ENCODE data around the gene PPP1R16B. TPM values are rescaled to one million over a fixed set of nuclear protein-coding genes. Genes with fewer than 3 reads are reported as not detected.

Gene PPP1R16B
- total RNA-seq, 2 donors from 2014 or later = 45.5 to 80.4 TPM

DNA sequence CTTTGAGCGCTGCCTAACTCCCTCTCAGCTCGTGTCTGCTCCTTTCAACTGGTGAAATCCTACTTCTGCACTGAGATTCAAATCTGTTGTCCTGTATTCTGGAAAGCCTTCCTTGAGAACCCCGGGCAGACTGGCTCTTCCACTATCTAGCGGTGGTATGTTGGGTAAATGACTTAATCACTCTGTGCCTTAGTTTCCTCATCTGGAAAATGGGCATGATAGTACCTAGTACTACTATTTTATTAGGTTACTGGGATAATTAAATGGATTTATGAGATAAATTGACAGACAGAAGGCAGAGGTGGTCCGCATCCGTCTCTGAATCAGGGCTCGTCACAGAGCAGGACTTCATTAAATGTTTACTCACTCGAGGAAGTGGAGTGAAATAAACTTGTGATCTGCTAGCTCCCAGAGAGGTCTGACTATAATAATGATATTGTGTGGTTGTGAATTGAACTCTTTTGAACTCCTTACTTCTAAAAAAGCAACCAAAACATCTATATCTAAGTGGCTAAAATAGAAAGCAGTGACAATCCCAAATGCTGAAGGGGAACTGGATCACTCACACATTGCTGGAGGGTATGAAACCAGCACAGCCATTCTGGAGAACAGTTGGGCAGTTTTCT, 26.6 kb downstream of the PPP1R16B start:
- Mint-ChIP-seq H3K36me3 (peaks cover 16 to 57% of the 10 kb centered on the region in 2 donors), H3K27ac (peak overlapping the region; percentile 75 to 89), H3K9me3 (no peaks in the 10 kb centered on the region)
- ATAC-seq = no peak
- DNase-seq (ENCODE audit: low spot score in 2 of 2) = no peak

DNA sequence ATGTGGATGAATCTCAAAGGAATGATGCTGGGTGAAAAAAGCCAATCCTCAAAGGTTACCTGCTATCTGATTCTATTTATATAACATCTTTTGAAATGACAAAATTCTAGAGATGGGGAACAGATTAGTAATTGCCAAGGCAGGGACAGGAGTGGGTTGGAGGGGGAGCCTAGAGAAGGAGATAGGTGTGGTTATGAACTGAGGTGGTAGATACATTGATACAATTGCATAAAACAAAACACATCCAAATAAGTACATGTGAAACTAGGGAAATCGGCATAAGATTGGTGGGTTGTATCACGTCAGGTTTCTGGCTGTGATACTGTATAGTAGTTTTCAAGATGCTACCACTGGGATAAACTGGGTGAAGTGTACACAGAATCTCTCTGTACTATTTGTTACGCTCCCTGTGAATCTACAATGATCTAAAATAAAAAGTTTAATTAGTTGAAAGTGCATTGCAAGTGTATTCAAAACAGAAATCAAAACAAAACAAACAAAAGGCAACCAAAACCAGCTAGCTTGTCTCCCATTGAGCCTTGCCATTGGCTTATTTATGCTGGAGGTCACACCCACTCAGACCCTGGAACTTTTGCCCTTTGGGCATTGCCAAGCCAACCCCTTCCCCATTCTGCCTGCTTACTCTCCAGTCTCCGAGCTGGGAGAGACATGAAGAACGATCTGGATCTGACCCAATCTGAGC, 27.8 kb downstream of the PPP1R16B start:
- H3K36me3 Mint-ChIP-seq = peaks cover 16 to 55% of the 10 kb centered on the region in 2 donors
- H3K27ac Mint-ChIP-seq = peak overlapping the region; percentile 11 to 89
- ATAC-seq = peak; percentile 75 to 93
- no peaks in the 10 kb centered on the region for H3K9me3 Mint-ChIP-seq
- no peak for DNase-seq (ENCODE audit: low spot score in 2 of 2)

DNA sequence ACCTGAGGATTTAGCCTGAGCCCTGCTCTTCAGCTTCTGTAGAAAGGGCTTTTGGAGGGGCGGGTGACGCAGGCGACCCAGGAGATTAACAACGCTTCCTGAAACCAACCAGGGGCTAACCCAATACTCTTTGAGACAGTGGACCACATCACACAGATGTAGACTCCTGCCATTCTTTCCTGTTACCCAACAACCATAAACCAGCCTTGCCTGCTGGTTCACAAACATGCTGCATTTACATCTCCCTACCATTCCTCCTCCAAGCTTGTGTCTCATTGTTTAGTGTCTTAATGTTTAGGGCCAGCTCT, 28.3 kb downstream of the PPP1R16B start:
- peak overlapping the region; percentile 11 to 89 for H3K27ac Mint-ChIP-seq
- ATAC-seq = peak; percentile 56 to 79
- no peaks in the 10 kb centered on the region for H3K9me3 Mint-ChIP-seq
- H3K36me3 Mint-ChIP-seq = peaks cover 16 to 57% of the 10 kb centered on the region in 2 donors
- no peak for DNase-seq (ENCODE audit: low spot score in 2 of 2)

DNA sequence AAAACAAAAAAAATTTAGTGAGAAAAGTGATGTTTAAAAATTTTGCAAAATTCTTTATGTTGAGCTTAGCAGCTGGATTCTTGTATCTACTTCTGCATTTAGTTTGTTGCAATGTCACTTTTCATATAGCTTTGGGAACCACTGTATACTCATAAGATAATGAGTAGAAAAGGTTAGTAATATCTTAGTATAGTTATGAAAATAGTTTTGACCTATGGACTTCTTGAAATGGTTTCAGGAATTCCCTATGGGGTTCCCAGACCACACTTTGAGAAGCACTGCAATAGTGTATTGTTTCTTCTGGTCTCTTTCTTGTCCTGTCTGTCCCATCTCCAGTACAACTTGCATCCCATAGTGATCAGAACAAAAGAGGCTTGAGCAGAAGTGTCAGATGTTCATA, 29.4 kb downstream of the PPP1R16B start:
- no peak overlapping the region for H3K27ac Mint-ChIP-seq
- H3K9me3 Mint-ChIP-seq = no peaks in the 10 kb centered on the region
- peaks cover 10 to 59% of the 10 kb centered on the region in 2 donors for H3K36me3 Mint-ChIP-seq
- DNase-seq (ENCODE audit: low spot score in 2 of 2) = no peak
- peak in 1 of 2 donors; percentile 15 for ATAC-seq

DNA sequence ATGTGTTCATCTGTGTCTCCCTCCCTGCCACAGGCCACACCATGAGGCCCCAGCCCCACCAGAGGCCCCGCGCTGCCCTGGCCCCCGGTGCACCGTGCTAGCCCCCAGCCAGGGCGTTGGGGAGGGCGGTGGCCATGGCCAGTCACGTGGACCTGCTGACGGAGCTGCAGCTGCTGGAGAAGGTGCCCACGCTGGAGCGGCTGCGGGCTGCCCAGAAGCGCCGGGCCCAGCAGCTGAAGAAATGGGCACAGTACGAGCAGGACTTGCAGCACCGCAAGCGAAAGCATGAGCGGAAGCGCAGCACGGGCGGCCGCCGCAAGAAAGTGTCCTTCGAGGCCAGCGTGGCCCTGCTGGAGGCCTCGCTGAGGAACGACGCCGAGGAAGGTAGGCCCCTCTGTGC, 30.3 kb downstream of the PPP1R16B start:
- DNase-seq (ENCODE audit: low spot score in 2 of 2) (no peak), ATAC-seq (no peak)
- H3K27ac Mint-ChIP-seq = no peak overlapping the region
- H3K36me3 Mint-ChIP-seq = peaks cover 10 to 50% of the 10 kb centered on the region in 2 donors
- H3K9me3 Mint-ChIP-seq = no peaks in the 10 kb centered on the region

DNA sequence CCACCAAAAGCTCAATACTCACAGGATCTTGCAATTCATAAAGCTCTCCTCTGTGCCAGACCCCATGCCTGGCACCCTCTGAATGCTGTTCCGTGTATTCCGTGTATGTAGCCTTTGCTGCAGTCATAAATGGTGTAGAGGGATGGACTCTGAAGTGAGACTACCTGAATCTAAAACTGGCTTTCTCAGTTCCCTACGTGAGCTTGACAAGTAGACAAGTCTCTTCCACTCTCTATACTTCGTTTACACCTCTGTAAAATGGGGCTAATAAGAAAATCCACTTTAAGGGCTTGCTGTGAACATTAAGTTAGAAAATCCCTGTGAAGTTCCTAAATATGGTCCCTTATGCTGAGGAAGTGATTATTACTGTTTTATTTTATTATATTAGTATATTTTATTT, 31.5 kb downstream of the PPP1R16B start:
- ATAC-seq (no peak), DNase-seq (ENCODE audit: low spot score in 2 of 2) (no peak)
- no peak overlapping the region for H3K27ac Mint-ChIP-seq

DNA sequence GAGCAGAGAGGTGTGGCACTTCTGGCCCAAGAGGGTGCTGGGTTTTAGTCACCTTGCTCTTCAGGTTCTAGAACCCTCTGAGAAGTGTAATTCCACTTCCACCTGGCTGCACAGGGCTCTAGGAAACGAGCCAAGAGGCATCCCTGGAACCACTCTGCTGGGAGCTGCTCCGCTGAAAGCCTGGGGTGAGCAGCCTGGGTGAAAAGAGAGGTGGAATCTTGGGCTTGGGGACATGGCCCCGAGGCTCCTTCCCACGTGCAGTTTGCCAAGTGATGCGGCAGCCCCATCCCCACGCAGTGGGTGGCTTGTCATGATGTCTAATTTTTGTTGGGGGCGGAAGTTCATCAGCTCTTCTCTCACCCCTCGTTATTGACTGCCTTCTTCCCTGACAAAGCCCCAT, 32.8 kb downstream of the PPP1R16B start:
- no peak for DNase-seq (ENCODE audit: low spot score in 2 of 2)
- no peaks in the 10 kb centered on the region for H3K9me3 Mint-ChIP-seq
- peak overlapping the region in 1 of 2 donors; percentile 25 for H3K27ac Mint-ChIP-seq
- peaks cover 4 to 40% of the 10 kb centered on the region in 2 donors for H3K36me3 Mint-ChIP-seq
- ATAC-seq = no peak

More for the DNA sequence above, 31.5 kb downstream of the PPP1R16B start:
- Mint-ChIP-seq H3K36me3 (peaks cover 7 to 45% of the 10 kb centered on the region in 2 donors), H3K9me3 (no peaks in the 10 kb centered on the region)

DNA sequence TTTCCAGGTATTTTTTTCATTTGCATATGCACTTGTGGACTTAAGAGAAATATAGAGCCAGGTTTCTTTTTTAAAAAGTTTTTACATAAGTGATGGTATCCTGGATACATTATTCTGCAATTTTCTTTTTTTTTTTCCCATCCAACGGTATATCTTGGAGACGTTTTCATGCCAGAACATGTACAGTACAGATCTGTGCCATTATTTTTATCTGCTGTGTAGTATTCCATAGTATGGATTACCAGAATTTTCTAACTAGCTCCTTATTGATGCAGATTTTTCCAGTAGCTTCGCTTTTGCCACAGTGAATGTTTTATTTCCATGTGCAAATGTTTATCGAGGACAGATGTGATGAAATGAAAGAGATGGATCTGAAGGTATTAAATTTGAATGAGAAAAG, 34.1 kb downstream of the PPP1R16B start:
- ATAC-seq (no peak), DNase-seq (ENCODE audit: low spot score in 2 of 2) (no peak)
- peak overlapping the region; percentile 48 to 75 for H3K27ac Mint-ChIP-seq
- peaks cover 4 to 40% of the 10 kb centered on the region in 2 donors for H3K36me3 Mint-ChIP-seq
- H3K9me3 Mint-ChIP-seq = no peaks in the 10 kb centered on the region

DNA sequence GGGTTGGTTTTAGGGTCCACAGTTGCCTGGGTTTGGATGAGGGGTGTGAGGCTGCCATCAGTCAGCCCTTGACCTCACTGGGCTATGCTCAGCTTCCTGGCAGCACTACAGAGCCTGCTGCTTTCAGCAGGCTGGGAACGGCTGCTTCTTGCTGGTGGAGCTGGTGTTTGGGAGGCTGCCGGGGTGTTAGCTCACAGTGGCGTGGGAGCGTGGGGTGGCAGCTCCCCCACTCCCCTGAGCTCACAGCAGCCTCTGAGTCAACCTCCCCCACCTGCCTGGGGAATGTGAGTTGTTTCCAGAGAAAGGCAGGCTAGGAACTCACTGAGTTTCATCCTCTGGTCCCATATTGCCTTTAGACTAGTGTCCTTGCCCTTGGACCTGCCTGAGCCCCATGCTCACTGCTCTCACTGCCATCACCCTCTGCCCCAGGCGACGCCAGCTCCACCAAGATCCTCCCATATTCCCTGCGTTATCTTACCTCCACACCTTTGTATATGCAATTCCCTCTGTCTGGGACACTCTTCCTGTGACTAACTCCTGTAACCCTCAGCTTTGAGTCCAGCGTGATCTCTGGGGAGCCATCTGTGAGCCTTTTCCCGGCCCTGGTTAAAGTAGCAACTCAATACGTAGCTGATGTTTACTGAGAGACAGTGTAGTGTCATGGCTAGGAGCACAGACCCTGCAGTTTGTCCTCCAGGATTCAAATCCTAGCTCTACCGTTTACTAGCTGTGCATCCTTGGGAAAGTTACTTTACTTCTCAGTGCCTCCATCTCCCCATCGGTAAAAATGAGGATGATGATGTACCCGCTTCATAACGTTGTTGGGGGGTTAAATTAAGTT, 34.8 kb downstream of the PPP1R16B start:
- H3K27ac Mint-ChIP-seq = peak overlapping the region; percentile 75 to 87
- peak in 1 of 2 donors; percentile 19 for ATAC-seq
- DNase-seq (ENCODE audit: low spot score in 2 of 2) = no peak
- H3K36me3 Mint-ChIP-seq = peaks cover 4 to 42% of the 10 kb centered on the region in 2 donors
- peaks cover 0 to under 1% of the 10 kb centered on the region in 2 donors for H3K9me3 Mint-ChIP-seq

DNA sequence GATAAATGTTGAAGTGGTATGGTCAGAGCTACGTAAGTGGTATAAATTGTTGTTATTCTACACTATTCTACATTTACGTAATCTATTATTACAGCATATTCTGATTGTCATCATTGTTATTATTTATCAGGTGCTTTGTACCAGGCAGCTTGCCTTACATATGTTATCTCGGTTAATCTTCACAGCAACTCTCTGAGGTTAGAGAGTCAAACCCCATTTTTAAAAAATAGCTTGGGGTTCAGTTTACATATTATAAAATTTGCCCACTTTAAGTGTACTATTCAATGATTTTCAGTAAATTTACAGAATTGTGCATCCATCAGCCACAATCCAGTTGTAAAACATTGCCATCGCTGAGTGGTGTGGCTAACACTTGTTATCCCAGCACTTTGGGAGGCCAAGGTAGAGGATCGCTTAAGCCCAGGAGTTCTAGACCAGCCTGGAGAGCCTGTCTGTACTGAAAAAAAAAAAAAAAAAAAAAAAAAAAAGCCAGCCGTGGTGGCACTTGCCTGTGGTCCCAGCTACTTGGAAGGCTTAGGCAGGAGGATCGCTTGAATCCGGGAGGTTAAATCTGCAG, 35.5 kb downstream of the PPP1R16B start:
- no peak for ATAC-seq
- Mint-ChIP-seq H3K36me3 (peaks cover 11 to 48% of the 10 kb centered on the region in 2 donors), H3K27ac (peak overlapping the region; percentile 87 to 89), H3K9me3 (peaks cover 3 to 4% of the 10 kb centered on the region in 2 donors)
- no peak for DNase-seq (ENCODE audit: low spot score in 2 of 2)

DNA sequence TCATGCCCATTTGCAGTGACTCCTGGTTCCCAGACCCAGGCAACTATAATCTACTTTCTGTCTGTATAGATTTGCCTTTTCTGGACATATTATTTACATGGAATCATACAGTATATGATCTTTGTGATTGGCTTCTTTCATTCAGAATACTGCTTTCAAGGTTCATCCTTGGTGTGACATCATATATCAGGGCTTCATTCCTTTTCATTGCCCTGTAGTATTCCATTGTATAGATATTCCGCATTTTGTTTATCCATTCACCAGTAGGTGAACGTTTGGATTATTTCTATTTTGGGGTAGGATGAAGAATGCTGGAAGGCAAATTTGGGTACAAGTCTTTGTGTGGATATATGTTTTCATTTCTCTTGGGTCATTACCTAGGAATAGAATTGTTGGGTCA, 36.1 kb downstream of the PPP1R16B start:
- peaks cover 3 to 6% of the 10 kb centered on the region in 2 donors for H3K9me3 Mint-ChIP-seq
- ATAC-seq (no peak), DNase-seq (ENCODE audit: low spot score in 2 of 2) (no peak)
- H3K27ac Mint-ChIP-seq = peak overlapping the region; percentile 89 to 95
- peaks cover 13 to 47% of the 10 kb centered on the region in 2 donors for H3K36me3 Mint-ChIP-seq

DNA sequence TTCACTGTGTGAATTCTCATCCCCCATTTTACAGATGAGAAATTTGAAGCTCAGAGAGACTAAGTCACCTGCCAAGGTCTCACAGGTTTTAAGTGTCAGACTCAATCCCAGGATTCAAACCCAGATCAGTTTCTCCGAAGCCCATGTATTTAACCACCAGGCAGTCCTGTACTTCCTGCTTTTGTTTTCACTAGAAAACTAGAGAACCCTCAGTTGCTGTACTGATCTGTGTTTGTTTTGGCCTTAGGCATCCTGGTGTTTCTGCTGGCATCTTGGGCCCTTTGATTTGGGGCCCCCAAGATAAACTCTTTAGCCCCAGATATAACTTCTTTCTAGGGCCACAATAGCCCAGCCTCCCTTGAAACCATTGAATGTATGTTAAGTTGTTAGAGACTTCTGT, 36.5 kb downstream of the PPP1R16B start:
- ATAC-seq (peak; percentile 2 to 38), DNase-seq (ENCODE audit: low spot score in 2 of 2) (no peak)
- Mint-ChIP-seq H3K36me3 (peaks cover 9 to 47% of the 10 kb centered on the region in 2 donors), H3K27ac (peak overlapping the region; percentile 89 to 95), H3K9me3 (peaks cover 3 to 6% of the 10 kb centered on the region in 2 donors)

DNA sequence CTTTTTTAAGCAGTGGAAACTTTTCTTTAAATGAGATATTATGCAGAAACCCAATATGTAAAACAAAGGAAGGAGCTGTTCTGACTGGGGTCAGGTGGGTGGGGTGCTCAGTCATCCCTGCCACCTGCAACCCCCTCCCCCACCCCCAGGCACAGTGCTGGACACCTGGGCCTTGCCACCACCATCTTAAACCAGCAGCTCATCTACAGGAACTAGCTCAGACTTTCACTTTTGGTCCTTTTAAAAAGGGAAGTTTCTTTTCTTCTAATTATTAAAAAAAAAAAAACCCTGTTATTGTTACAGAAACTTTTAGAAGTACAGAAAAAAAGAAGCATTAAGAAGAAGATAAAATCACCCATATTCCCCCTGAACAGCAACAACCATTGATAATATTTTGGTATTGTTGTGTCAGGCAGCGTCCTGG, 37.1 kb downstream of the PPP1R16B start:
- peak in 1 of 2 donors; percentile 34 for DNase-seq (ENCODE audit: low spot score in 2 of 2)
- peak overlapping the region; percentile 89 to 95 for H3K27ac Mint-ChIP-seq

DNA sequence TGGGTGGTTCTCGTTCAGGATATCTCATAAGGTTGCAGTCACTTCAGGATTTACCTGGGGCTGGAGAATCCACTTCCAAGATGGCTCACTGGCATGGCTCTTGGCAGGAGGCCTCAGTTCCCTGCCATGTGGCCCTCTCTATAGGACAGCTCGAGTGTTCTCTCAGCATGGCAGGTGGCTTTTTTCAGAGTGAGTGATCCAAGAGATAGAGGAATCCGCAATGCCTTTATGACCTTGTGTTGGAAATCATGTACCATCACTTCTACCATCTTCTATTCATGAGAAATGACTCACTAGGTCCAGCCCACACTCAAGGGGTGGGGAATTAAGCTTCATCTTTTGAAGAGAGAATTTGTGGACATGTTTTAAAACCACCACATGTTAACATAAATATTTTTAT, 37.8 kb downstream of the PPP1R16B start:
- DNase-seq (ENCODE audit: low spot score in 2 of 2) (peak in 1 of 2 donors; percentile 38), ATAC-seq (peak; percentile 83 to 87)
- Mint-ChIP-seq H3K27ac (peak overlapping the region; percentile 89 to 95), H3K9me3 (peaks cover 3 to 6% of the 10 kb centered on the region in 2 donors), H3K36me3 (peaks cover 13 to 48% of the 10 kb centered on the region in 2 donors)

More for the DNA sequence above, 37.1 kb downstream of the PPP1R16B start:
- peak; percentile 66 to 76 for ATAC-seq
- Mint-ChIP-seq H3K9me3 (peaks cover 3 to 6% of the 10 kb centered on the region in 2 donors), H3K36me3 (peaks cover 12 to 50% of the 10 kb centered on the region in 2 donors)

DNA sequence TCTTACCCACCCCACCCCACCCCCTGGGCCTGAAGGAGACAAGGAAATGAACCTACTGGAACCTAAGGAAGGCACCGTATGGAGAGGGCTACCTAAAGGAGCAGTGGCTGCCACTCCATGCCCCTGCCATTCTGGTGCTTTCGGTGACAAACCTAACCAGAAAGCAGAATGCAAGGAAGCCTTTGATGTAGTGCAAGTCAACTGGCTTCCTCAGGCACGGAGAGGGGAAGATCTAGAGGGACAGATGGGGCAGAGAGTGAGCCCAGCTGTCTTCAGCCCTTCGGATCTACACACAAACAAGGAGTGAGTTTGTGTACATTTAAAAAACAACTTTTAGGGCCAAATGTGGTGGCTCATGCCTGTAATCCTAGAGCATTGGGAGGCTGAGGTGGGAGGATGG, 39.5 kb downstream of the PPP1R16B start:
- peaks cover 13 to 36% of the 10 kb centered on the region in 2 donors for H3K36me3 Mint-ChIP-seq
- ATAC-seq (peak; percentile 14 to 36), DNase-seq (ENCODE audit: low spot score in 2 of 2) (no peak)
- peak overlapping the region; percentile 47 to 93 for H3K27ac Mint-ChIP-seq
- peaks cover 3 to 6% of the 10 kb centered on the region in 2 donors for H3K9me3 Mint-ChIP-seq

DNA sequence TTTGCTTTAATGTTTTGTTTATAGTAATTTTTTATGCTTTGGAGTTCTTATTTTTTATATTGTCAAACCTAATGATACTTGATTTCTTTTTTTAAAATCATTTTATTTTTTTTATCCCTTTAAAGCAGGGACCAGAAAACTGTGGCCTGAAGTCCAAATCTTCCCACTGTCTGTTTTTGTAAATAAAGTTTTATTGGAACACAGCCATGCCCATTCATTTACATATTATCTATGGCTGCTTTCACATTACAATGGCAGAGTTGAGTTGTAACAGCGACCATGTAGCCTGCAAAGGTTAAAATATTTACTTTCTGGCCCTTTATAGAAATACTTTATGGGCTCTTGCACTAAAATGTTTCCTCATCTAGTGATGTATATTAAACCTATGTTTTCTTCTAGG, 42.3 kb downstream of the PPP1R16B start:
- Mint-ChIP-seq H3K36me3 (peaks cover 13 to 47% of the 10 kb centered on the region in 2 donors), H3K27ac (no peak overlapping the region), H3K9me3 (peaks cover 3 to 6% of the 10 kb centered on the region in 2 donors)
- ATAC-seq = no peak
- DNase-seq (ENCODE audit: low spot score in 2 of 2) = no peak
